Measurements from ENCODE around the gene FAM135A. TPM values are rescaled to one million over a fixed set of nuclear protein-coding genes. Genes with fewer than 3 reads are reported as not detected.
"Not testable (repeated sequence)": the region's sequence is repeated elsewhere in the genome, so short reads cannot be mapped to it uniquely, and the experiment has no call there.

FAM135A gene
- total and polyA plus RNA-seq, 2 of the 13 experiments (the other 11 are each of a cell fraction or from before 2014, with no cell fraction given) = 26.9 to 31.5 TPM

DNA sequence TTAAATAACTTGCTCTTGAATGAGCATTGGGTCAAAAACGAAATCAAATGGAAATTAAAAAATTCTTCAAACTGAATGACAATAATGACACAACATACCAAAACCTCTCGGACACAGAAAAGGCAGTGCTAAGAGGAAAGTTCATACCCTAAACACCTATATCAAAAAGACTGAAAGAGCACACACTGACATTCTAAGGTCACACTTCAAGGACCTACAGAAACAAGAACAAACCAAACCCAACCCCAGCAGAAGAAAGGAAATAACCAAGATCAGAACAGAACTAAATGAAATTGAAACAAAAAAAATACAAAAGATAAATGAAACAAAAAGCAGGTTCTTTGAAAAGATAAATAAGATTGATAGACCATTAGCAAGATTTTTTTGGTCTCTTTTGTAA, 194.1 kb downstream of the FAM135A start:
- POLR2A ChIA-PET; FAIRE-seq; H2AFZ ChIP-seq (ENCODE audit: low read length); BruUV-seq (replicated peaks); H3K9me3 ChIP-seq (ENCODE audit: low read length); H3K79me2 ChIP-seq (ENCODE audit: insufficient read depth, low read length); H3K9ac ChIP-seq (ENCODE audit: insufficient read depth, low read depth, low read length); CTCF ChIA-PET (ENCODE audit: low intra/inter-chr PET ratio, low total read pairs); H3K4me1 ChIP-seq (ENCODE audit: insufficient read depth, low read length); DNase-seq (ENCODE audit: low spot score); ATAC-seq; H3K4me2 ChIP-seq (ENCODE audit: low read depth, low read length); intact Hi-C loops (cut with micrococcal nuclease; ENCODE audit: unreplicated experiment); H3K36me3 ChIP-seq (replicated peaks in 1 of 2; ENCODE audit: control insufficient read depth in 1 of 2, insufficient read depth in 2 of 2, low read length in 2 of 2); H3K27me3 ChIP-seq (ENCODE audit: control insufficient read depth in 1 of 2, insufficient read depth in 2 of 2, low read length in 2 of 2); H3K27ac ChIP-seq (ENCODE audit: extremely low read length, insufficient read depth, low read length); H3K4me3 ChIP-seq (replicated peaks in 1 of 3; ENCODE audit: insufficient read depth in 1 of 3, low read depth in 2 of 3, low read length in 3 of 3); in situ Hi-C loops (cut with HindIII; ENCODE audit: extremely low pct_ligation_motif_present, low pct_unique_long_range_greater_than_20kb); H4K20me1 ChIP-seq (ENCODE audit: insufficient read depth, low read length): not testable (repeated sequence)
- WGBS (ENCODE audit: low lambda C conversion rate) = 2% methylated on average over 2 of the region's 2 CpGs

DNA sequence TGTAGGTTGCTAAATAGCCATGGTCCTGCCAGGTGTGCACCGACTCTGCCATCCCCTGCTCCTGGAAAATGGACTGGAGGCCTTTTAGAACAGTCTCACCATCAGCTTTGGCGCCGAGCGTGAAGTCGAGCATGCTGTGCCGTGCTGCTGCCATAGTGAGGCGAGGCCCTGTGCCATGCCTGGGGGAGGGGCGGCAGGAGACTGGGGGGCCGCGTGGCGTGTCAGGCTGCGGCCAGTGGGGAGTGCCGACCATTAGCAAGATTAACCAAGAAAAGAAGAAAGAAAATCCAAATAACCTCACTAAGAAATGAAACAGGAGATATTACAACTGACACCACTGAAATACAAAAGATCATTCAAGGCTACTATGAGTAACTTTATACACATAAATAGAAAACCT, 195.9 kb downstream of the FAM135A start:
- H3K4me2 ChIP-seq (ENCODE audit: low read depth, low read length); BruUV-seq (replicated peaks); H3K79me2 ChIP-seq (ENCODE audit: insufficient read depth, low read length); H3K27me3 ChIP-seq (ENCODE audit: control insufficient read depth in 1 of 2, insufficient read depth in 2 of 2, low read length in 2 of 2); ATAC-seq; H3K9me3 ChIP-seq (ENCODE audit: low read length); in situ Hi-C loops (cut with HindIII; ENCODE audit: extremely low pct_ligation_motif_present, low pct_unique_long_range_greater_than_20kb); H3K36me3 ChIP-seq (replicated peaks in 1 of 2; ENCODE audit: control insufficient read depth in 1 of 2, insufficient read depth in 2 of 2, low read length in 2 of 2); H4K20me1 ChIP-seq (ENCODE audit: insufficient read depth, low read length); CTCF ChIA-PET (ENCODE audit: low intra/inter-chr PET ratio, low total read pairs); FAIRE-seq; POLR2A ChIA-PET; H3K9ac ChIP-seq (ENCODE audit: insufficient read depth, low read depth, low read length); H3K4me1 ChIP-seq (ENCODE audit: insufficient read depth, low read length); intact Hi-C loops (cut with micrococcal nuclease; ENCODE audit: unreplicated experiment); H3K27ac ChIP-seq (ENCODE audit: extremely low read length, insufficient read depth, low read length); DNase-seq (ENCODE audit: low spot score); H3K4me3 ChIP-seq (replicated peaks in 1 of 3; ENCODE audit: insufficient read depth in 1 of 3, low read depth in 2 of 3, low read length in 3 of 3); H2AFZ ChIP-seq (ENCODE audit: low read length): not testable (repeated sequence)
- WGBS (ENCODE audit: low lambda C conversion rate) = 42% methylated on average over 13 of the region's 13 CpGs

Small RNA genes lying within 50 kb of the gene (small RNA-seq; reads per million reads assigned to genes)
- 0 reads per million in 3 experiments for gene RNU7-48P (ENCODE audit: insufficient read depth in 2 of 3, insufficient read length in 3 of 3, low read depth in 2 of 3, low replicate concordance in 1 of 3)

Other genes starting within 250 kb of the FAM135A start
- gene COL9A1, start 110.4 kb upstream of the FAM135A start, total RNA-seq (2016; rRNA removed; fragmentation: Illumina TruSeq; extraction: Trizol) = not detected in 2 replicates
- gene COL9A1, start 110.4 kb upstream of the FAM135A start, polyA plus RNA-seq (2011; rRNA removed) = 0.04 and 0.08 TPM in 2 replicates
- gene SDHAF4, start 153.4 kb downstream of the FAM135A start, total RNA-seq (2016; rRNA removed; fragmentation: Illumina TruSeq; extraction: Trizol) = 7.1 and 7.5 TPM in 2 replicates
- gene SDHAF4, start 153.4 kb downstream of the FAM135A start, polyA plus RNA-seq (2011; rRNA removed) = 9.5 and 10.8 TPM in 2 replicates